GM23338 (cell line): Measurements from ENCODE around the gene ACOT13.

Experiments
- CTCF ChIP-seq, 2 experiments: fragments of 200-600 bp in 1 of 2; sonication (generic) in 1 of 2; conservative IDR thresholded peaks; 2 replicates each; pipeline versions ENCODE4 v1.5.1 to v1.6.1; 2016 to 2017; ENCODE audit warnings: antibody characterized with exemption in 2 of 2, low read depth in 2 of 2, mild to moderate bottlenecking in 2 of 2, moderate library complexity in 1 of 2
- JUNB ChIP-seq: IDR thresholded peaks from one replicate; pipeline ENCODE4 v1.6.1; 2016; ENCODE audit warnings: antibody characterized with exemption; ENCODE audit not compliant: unreplicated experiment
- NANOG ChIP-seq: IDR thresholded peaks from 2 replicates; pipeline ENCODE4 v1.6.1; 2016; ENCODE audit warnings: antibody characterized with exemption, borderline replicate concordance
- REST ChIP-seq: IDR thresholded peaks from one replicate; pipeline ENCODE4 v1.6.1; 2018; ENCODE audit warnings: antibody characterized with exemption; ENCODE audit not compliant: unreplicated experiment

GRCh38 chr6:24642061-24642460 is 24.8 kb upstream of the ACOT13 start:
- no peak for TF ChIP-seq NANOG
- TF ChIP-seq REST, result no peak
- no peak for TF ChIP-seq CTCF (conservative IDR thresholded peaks at IDR 0.05; ENCODE audit: low read depth in 2 of 2)
- TF ChIP-seq JUNB, result no peak
